ENCODE results near the gene FOSL2.
A peak's percentile ranks its signal among the peaks of the same experiment; 100 is the strongest.
"Not testable (repeated sequence)": the region's sequence is repeated elsewhere in the genome, so short reads cannot be mapped to it uniquely, and the experiment has no call there.

Gene FOSL2

DNA sequence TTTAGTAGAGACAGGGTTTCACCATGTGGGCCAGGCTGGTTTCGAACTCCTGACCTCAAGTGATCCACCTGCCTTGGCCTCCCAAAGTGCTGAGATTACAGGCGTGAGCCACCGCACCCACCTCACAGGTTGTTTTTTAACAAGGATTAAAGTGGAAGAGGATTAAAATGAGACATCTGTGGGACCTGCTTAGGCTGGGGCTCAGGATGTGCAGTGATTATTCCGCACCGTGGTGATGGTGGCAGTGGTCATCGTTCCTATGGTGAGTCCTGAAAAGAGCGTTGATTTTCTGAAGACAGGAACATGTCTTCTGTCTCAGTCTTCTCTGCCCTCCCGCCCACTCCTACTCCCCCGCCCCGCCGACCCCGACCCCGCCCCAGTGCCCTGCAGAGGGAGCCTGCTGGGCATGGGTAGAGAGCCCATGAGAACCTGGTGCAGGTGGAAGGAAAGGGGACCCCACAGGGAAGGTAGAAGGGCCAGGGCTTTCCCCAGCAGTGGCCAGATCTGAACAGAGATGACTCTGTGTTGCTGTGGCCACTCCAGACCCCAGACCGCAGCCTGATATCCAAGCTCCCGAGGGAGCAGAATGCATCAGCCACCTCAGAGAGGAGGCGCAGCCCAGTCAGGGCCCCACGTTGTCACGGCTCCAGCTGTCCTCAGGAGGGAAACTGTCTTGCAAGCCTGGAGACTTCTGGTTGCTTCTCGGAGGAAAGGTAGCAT, 34.5 kb upstream of the FOSL2 start:
- no peak for DNase-seq (ENCODE audit: low spot score)

- DNase-seq (ENCODE audit: low spot score), result no peak
These were observed 33.9 kb upstream of the FOSL2 start for GRCh38 chr2:28358668-28359201.

DNA sequence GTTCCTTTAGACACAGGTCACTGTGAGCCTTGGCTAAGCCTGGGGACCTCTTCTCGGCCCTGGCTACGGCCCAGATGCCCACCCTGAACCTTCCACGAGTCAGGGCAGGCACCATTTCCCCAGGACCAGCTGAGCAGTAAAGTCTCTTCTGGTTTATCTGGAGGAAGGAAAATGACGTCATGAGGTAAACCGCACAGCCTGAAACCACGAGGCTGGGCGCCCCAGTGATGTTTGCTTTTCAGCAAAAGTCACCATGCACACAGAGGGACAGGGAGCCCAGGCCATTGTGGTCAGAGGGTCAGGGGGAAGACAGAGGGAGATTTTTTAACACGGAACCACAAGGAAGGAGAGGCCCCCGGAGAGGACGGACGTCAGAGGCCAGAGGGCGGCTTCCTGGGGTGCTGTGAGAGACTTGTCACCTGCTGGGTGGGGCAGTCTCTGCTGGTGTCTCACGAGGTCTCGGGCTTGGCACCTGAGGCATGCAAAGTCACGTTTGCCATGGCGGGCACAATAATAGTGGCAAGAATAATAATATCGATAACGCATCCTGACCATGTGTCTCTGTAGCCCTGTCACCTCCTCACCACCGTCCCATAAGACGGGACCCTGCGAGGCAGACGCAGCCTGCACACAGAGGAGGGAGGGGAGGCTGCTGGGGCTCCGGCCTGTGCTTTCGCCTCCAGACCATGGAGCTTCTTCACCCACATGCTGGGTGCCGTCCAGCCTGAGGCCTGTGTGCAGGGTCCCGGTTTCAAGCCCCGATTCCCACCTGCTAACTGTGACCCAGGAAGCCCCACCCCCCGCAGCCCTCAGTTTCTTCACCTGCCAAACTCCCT, 33.2 kb upstream of the FOSL2 start:
- peak; percentile 58 for DNase-seq (ENCODE audit: low spot score)

DNA sequence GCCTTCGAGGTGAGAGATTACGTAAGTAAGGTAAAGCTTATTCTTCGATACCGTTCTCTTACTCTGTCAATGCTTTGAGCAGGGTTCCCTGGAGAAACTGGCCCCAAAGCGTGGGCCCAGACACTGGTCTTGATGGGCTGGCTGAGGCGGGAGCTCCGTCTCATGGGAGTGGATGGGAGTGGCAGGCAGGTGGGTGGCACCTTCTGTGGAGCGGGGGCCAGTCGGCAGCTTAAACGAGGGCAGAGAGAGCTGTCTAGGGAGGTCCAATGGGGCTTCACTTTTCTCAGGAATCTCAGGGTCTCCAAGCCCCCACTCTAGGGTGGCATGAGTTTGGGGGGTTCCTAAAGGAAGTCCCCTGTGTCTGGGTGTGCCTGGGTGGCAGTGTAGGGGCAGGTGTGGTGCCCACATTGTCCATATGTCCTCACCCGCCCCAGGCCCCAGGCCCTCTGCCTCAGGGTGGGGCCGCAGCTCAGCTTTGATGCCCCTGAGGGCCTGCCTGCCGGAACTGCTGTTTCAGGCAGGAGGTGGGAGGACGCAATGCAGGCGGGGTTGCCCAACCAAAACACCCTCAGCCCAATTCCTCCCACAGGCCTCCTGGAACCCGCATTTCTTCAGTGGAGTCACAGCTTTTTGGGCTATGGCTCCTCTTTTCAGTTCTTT, 32.5 kb upstream of the FOSL2 start:
- DNase-seq (ENCODE audit: low spot score), result no peak

DNA sequence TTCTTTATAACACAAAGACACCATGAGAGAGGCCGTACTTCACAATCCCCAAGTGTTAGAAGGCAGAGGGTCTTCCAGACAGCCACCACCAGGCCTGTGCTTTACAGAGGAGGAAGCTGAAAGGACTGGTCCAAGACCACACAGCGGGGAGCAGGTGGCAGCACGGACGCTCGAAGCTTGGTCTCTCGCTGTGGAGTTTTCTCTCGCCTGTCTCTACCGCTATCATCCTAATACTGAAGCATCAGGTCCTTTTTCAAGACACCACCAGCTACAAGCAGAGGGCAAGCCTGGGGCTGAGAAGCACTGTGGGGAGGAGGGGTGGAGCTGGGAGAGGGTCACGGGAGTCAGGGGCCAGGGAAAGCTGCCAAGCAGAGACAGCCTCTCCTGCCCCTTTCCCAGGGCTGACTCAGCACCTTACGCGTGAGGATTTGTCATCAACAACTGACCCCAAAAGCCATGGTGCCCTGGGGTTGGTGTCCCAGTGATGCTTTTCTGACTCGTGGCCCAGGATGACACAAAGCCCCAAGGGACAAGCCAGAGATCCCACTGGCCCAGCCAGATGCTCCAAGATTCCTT, 31.9 kb upstream of the FOSL2 start:
- DNase-seq (ENCODE audit: low spot score), result peak; percentile 46

DNA sequence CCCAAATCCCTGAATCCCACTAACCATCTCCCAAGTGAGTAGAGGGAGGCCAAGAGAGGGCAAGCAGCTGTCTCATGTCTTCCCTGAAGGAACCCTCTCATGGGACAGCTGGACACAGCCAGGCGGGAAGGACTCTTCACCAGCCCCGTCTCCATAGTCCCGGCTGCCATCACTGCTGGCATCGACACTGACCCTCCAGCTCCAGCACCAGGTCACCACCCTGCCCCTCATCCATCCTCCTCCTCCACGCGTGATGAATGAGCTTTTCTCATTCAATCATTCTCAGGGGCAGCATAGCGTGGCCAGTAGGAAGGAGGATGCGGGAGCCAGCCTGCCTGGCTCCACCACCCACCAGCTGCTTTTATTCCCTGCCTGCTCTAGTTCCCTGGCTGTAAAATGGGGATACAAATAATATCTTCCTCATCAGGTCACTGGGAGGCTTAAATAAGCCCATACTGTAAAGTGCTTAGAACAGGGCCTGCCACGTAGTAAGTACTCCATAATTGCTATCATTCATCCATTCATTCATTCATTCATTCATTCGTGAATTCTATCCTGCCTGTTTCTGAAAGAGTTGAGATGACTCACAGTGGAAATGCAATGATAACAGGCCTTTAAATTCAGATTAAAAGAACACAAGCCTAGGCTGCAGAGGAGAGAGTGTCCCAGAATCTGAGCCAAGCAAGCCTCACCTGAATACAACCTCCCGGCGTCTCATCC, 30.5 kb upstream of the FOSL2 start:
- DNase-seq (ENCODE audit: low spot score), result no peak

GRCh38 chr2:28362991-28363521, 29.6 kb upstream of the FOSL2 start:
- DNase-seq (ENCODE audit: low spot score), result no peak

DNA sequence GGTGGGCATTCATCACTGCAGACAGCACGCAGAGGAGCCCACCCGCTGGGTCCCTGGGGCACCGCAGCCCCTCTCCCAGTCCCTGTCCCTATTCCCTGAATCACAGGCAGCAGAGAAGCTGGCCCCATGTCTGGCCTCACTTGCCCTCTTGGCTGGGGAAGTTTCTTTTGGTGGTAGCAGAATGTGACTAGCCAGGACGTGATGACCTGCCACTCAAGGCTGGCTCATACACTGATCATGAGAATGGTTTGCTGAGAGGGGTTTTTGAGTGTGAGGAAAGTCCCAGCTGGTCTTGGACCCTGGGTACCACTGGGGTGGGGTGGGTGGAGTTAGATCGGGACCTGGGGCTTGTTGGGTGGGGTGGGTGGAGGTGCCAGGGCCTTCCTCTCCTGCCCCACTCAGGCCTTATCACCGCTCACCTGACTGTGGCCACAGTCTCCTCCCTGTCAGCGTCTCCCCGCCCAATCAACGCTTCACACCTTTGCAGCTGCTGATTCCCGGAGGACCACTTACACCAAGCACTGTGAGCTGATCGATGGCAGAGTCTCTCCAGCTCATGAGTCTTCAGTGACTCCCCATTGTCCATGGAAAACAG, 28.9 kb upstream of the FOSL2 start:
- no peak for DNase-seq (ENCODE audit: low spot score)

DNA sequence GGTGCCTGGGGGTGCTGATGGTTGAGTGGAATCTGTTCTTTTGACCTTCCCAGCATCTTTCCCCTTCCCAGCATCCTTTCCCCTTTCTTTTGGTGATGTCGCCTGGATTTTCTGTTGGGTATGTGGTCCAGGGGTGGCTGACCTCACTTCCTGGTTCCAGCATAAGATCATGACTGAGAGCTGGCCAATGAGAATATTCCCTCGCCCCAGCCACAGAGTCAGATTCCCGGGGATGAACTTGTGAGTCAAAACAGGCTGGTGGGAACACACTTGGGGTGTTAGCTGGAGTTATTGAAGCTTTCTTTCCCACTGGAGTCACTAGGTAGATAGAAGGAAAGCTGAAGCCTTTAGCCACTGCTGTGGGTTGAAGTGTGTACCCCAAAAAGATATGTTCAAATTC, 28.0 kb upstream of the FOSL2 start:
- no peak for DNase-seq (ENCODE audit: low spot score)

DNA sequence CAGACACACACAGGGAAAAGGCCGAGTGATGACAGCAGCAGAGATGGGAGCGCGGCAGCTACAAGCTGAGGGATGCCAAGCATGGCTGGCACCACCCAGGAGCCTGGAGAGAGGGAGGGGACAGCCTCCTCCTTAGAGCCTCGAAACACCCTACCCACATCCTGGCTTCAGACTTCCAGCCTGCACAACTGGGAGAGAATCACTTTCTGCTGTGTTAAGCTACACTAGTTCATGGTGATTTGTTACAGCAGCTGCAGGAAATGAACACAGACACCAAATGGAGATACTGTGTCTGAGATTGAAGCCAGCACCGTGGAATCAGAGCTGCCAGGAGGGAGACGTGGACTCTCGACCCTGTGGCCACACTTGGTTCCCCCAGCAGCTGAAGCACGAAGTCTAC, 27.5 kb upstream of the FOSL2 start:
- DNase-seq (ENCODE audit: low spot score), result no peak

DNA sequence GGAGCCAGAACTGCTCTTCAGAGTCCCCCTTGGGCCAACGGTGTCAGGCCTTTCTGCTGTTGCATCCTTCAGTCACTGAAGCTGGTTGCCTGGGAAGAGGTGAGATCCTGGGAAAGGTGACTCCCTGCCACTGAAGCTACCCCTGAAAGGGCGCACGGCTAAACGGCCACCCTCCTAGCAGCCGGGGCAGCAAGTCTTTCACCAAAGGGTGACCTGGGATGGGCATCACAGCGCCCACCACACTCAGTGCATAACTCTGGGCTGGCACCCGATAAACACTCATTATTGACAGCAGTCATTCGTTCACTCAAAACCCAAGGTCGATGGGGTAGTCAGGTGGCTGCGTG, 26.5 kb upstream of the FOSL2 start:
- DNase-seq (ENCODE audit: low spot score), result no peak

DNA sequence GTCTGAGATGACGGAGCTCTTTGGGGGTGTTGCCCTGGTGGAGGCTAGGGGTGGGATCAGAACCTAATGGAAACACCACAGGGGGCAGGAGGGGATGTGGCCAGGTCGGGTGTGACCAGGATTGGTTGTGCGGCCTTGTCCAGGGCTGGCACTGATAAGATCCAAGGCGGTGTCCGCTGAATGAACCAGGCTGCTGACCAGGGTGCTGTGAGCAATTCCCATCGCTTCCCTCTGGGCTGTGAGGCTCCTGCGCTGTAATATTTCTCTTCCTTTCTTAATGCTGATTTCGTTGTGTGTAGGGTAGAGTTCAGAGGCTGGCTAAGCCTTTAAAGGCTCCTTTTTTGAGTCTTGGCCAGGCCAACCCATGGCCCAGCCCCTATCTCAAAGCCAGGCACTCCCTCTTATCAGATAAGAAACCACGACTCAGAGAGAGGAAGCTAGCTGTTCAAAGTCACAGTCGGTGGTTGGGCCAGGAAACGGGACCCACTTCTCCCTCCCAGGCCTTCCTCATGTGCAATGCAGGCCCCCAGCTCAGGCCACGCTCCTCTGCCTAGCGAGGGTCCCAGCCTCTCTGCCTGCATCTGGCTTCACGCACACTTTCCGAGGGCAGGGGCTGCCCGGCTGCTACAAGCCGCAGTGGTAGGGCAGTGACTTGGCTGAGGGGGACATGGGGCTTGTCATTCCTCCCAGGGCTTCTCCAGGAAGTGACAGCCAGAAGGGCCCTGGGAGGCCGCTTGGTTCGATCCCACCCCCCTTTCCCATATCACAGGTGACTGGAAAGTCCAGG, 26.0 kb upstream of the FOSL2 start:
- peak; percentile 86 for DNase-seq (ENCODE audit: low spot score)

DNA sequence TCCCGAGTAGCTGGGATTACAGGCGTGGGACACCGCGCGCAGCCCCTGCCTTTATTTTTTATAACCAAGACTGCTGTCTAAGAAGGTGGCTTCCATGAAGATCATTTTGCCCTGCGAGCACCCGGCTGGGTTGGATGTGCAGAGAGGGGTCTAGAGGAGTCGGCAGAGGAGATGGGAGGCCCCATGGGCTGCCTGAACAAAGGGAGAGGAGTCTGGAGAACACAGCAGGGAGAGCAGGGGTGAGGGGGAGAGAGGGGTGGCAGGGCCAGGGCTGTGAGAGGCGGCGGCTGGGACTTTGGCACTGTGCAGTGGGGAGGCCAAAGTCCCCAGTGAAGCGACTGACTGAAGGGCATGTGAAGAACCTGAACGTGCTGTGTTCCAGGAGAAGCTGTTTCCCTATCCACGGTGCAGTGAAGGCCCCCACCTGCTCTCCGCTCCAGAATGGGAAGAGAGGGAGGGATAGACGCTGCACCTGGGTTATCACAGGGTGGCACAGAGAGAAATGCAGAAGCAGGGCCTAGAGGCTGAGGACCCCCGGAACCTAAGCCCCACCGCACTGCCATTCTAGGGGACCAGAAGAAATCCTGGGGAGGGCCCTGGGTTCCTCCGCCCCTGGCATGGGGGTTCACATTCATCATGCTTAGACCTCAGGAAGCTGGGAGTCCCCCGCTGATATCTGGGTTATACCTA, 24.8 kb upstream of the FOSL2 start:
- no peak for DNase-seq (ENCODE audit: low spot score)

GRCh38 chr2:28368357-28368798, 24.3 kb upstream of the FOSL2 start:
- no peak for DNase-seq (ENCODE audit: low spot score)

DNA sequence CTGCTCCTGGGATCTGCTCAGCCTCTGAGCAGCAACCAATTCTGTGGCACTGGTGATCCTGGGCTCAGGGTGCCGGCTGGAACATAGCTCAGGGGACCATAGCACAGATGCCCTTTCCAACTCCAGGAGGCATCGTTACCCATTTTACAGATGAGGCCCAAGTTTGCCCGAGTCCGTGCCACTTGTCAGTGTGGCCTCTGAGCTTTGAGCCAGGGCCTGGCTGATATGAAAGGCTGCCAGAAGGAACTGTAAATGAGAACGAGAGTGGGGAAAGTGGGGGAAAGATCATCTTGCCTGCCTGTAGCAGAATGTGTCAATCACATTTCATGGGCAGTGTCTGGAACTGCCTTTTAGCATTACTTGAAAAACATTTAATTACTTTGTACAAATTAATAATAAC, 23.3 kb upstream of the FOSL2 start:
- no peak for DNase-seq (ENCODE audit: low spot score)

DNA sequence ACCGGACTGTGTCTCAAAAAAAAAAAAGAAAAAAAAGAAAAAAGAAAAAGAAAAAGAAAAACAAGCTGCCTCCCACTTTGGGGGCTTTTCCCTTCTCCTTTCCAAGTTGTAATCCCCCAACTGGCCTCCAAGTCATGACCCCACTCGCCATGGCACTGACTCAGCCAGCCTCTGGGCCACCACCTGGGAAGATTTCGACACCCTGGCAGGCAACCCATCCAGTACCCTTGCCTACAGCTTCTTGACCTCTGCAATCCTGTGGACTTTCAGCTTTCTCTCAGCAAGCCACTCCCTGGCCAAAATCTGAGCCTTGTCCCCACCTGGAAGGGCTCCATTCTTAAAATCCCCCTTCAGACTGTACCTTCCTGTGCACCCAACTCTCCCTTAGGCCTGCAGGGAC, 22.3 kb upstream of the FOSL2 start:
- DNase-seq (ENCODE audit: low spot score), result no peak

GRCh38 chr2:28371728-28372127, 20.9 kb upstream of the FOSL2 start:
- DNase-seq (ENCODE audit: low spot score), result not testable (repeated sequence)

- DNase-seq (ENCODE audit: low spot score), result no peak
These were observed 18.8 kb upstream of the FOSL2 start for GRCh38 chr2:28373854-28374253.

DNA sequence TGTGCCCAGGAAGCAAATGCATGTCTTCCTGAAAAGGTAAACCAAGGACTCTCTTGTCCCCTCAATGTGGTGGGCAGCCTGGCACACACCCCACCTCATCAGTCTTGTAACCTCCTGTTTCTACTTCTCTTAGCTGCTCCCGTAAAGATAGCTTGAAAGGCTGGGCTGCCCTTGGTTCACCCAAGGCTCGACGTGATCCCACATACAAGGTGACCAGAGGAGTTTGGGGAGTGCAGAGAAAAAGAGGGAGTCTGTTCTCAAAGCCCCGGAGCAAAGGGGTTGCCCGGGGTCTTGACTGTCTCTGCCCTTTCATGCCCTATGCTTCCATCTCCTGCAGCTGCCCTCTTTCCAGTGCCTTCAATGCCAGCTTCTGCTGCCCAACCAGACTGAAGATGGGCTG, 18.3 kb upstream of the FOSL2 start:
- DNase-seq (ENCODE audit: low spot score), result no peak

DNA sequence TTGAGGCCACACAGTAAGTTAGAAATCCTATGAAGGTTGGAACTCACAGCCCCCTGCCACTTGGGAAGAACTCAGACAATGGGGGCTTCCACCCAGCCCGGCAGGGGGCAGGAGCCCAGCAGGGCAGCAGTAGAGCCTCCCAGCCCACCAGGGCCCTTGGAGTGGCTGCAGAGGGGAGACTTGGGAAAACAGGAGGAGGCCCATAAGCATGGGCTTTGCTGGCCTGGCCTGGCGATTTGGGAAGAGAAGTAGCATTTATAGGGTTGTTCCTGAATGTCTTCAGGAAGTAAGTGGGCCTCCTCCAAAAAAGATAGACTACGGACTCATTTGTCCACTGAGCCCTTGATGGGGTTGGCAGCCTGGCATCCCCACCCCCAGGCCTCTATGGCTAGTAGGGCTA, 17.4 kb upstream of the FOSL2 start:
- no peak for DNase-seq (ENCODE audit: low spot score)
